SK-N-SH (cell line): ENCODE data around the gene SMAP2.

ENCODE experiments used
- CHD2 ChIP-seq: fragments of 150-350 bp; IDR thresholded peaks from 2 replicates; pipeline ENCODE4 v1.6.1; 2018; ENCODE audit warnings: low read length; ENCODE audit not compliant: partially characterized antibody
- CTCF ChIP-seq: fragments of 200-600 bp; sonication (generic); IDR thresholded peaks from 2 replicates; pipeline ENCODE4 v1.6.1; 2017; ENCODE audit warnings: antibody characterized with exemption, mild to moderate bottlenecking, moderate library complexity
- EP300 ChIP-seq, 2 experiments: IDR thresholded peaks; 2 replicates each; pipeline versions ENCODE4 v1.4.0 to v1.6.1; 2012; ENCODE audit warnings: borderline replicate concordance in 1 of 2, low read depth in 1 of 2, low read length in 1 of 2
- IRF3 ChIP-seq: fragments of 150-350 bp; IDR thresholded peaks from 2 replicates; pipeline ENCODE4 v1.6.1; 2016; ENCODE audit warnings: mild to moderate bottlenecking, low read depth, low read length
- MEF2A ChIP-seq: IDR thresholded peaks from 2 replicates; pipeline ENCODE4 v1.4.0; 2012; ENCODE audit warnings: low read depth, borderline replicate concordance
- MXI1 ChIP-seq: IDR thresholded peaks from 2 replicates; pipeline ENCODE4 v1.6.1; 2012; ENCODE audit warnings: mild to moderate bottlenecking, low read depth, low read length, improper control_type of control experiment
- RCOR1 ChIP-seq: fragments of 150-350 bp; IDR thresholded peaks from 2 replicates; pipeline ENCODE4 v1.6.1; 2017; ENCODE audit warnings: antibody characterized with exemption, low read length
- SMC3 ChIP-seq: IDR thresholded peaks from 2 replicates; pipeline ENCODE4 v1.6.1; 2012; ENCODE audit warnings: low read depth, low read length, improper control_type of control experiment
- USF1 ChIP-seq: IDR thresholded peaks from 2 replicates; pipeline ENCODE4 v1.4.0; 2012; ENCODE audit warnings: low read depth, borderline replicate concordance
- YY1 ChIP-seq: IDR thresholded peaks from 2 replicates; pipeline ENCODE4 v1.4.0; 2012; ENCODE audit warnings: low read depth, mild to moderate bottlenecking
- TF ChIP-seq, protein P1 (sequence below): IDR thresholded peaks from 2 replicates; pipeline ENCODE4 v1.6.1; 2012; ENCODE audit warnings: mild to moderate bottlenecking, low read depth, low read length, moderate library complexity
- TF ChIP-seq, protein P2 (sequence below): IDR thresholded peaks from 2 replicates; pipeline ENCODE4 v1.4.0; 2012; ENCODE audit warnings: low read depth

GRCh38 chr1:40399984-40400704 is 26.6 kb downstream of the SMAP2 start:
- TF ChIP-seq CTCF (no peak), RCOR1 (no peak), SMC3 (no peak), USF1 (no peak), IRF3 (no peak), MEF2A (no peak), YY1 (no peak), MXI1 (no peak), CHD2 (no peak), EP300 (IDR thresholded peaks at IDR 0.05; ENCODE audit: borderline replicate concordance in 1 of 2, low read depth in 1 of 2, low read length in 1 of 2) (no peak)
- TF ChIP-seq, protein P1, sequence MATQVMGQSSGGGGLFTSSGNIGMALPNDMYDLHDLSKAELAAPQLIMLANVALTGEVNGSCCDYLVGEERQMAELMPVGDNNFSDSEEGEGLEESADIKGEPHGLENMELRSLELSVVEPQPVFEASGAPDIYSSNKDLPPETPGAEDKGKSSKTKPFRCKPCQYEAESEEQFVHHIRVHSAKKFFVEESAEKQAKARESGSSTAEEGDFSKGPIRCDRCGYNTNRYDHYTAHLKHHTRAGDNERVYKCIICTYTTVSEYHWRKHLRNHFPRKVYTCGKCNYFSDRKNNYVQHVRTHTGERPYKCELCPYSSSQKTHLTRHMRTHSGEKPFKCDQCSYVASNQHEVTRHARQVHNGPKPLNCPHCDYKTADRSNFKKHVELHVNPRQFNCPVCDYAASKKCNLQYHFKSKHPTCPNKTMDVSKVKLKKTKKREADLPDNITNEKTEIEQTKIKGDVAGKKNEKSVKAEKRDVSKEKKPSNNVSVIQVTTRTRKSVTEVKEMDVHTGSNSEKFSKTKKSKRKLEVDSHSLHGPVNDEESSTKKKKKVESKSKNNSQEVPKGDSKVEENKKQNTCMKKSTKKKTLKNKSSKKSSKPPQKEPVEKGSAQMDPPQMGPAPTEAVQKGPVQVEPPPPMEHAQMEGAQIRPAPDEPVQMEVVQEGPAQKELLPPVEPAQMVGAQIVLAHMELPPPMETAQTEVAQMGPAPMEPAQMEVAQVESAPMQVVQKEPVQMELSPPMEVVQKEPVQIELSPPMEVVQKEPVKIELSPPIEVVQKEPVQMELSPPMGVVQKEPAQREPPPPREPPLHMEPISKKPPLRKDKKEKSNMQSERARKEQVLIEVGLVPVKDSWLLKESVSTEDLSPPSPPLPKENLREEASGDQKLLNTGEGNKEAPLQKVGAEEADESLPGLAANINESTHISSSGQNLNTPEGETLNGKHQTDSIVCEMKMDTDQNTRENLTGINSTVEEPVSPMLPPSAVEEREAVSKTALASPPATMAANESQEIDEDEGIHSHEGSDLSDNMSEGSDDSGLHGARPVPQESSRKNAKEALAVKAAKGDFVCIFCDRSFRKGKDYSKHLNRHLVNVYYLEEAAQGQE, result no peak
- TF ChIP-seq, protein P2, sequence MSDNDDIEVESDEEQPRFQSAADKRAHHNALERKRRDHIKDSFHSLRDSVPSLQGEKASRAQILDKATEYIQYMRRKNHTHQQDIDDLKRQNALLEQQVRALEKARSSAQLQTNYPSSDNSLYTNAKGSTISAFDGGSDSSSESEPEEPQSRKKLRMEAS, result no peak
